ENCODE results near the gene C6orf120. TPM values are rescaled to one million over a fixed set of nuclear protein-coding genes. Genes with fewer than 3 reads are reported as not detected.

C6orf120 gene
- total and polyA plus RNA-seq, 2 of the 13 experiments (the other 11 are each of a cell fraction or from before 2014, with no cell fraction given): 21.7 to 29.9 TPM

DNA sequence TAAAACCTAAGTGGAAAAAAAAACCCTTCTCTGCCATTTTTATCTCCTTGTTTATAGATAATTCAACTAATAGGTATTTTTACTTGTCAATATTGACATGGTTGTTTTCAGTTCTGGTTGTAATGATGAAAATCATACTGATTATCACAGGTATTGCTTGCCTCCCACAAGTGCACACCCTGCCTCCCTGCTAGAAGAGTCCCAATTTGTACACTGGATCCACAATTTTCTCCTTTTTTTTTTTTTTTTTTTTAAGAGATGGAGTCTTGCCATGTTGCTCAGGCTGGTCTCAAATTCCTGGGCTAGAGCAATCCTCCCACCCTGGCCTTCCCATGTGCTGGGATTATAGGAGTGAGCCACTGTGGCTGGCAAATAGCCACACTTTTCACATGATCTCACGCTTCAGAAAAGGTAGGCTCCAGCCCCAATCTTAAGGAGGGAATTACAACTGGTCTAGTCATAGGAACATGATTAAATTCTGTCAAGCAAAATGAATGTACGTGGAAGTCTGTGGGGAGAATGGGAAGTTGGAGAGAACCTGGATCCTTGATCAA is 37.1 kb downstream of the C6orf120 start:
- H3K27me3 ChIP-seq (ENCODE audit: control insufficient read depth in 1 of 2, insufficient read depth in 2 of 2, low read length in 2 of 2): peaks cover 0 to 2% of the 10 kb centered on the region in 2 experiments; a peak in 2 of 5 replicates
- WGBS (ENCODE audit: low lambda C conversion rate): 65% methylated on average over 2 of the region's 2 CpGs
- BruUV-seq (replicated peaks): no TSS peak
- no peak overlapping the region for H3K27ac ChIP-seq (ENCODE audit: extremely low read length, insufficient read depth, low read length)
- no peaks in the 10 kb centered on the region for H3K36me3 ChIP-seq (replicated peaks in 1 of 2; ENCODE audit: control insufficient read depth in 1 of 2, insufficient read depth in 2 of 2, low read length in 2 of 2)
- in situ Hi-C loops (cut with HindIII; ENCODE audit: extremely low pct_ligation_motif_present, low pct_unique_long_range_greater_than_20kb): no loop called here
- no peak for DNase-seq (ENCODE audit: low spot score)
- no peaks in the 10 kb centered on the region for H3K79me2 ChIP-seq (ENCODE audit: insufficient read depth, low read length)
- FAIRE-seq: no peak
- ATAC-seq: no peak
- TF ChIP-seq RARG (CRISPR knock-in tag; IDR thresholded peaks at IDR 0.05; ENCODE audit: low read depth): no peak
- TF ChIP-seq ZNF331 (CRISPR knock-in tag; IDR thresholded peaks at IDR 0.05): no peak
- no peak for TF ChIP-seq ZSCAN31 (CRISPR knock-in tag; IDR thresholded peaks at IDR 0.05; ENCODE audit: low read depth)
- H3K4me1 ChIP-seq (ENCODE audit: insufficient read depth, low read length): no peaks in the 10 kb centered on the region
- POLR2A ChIA-PET: no interaction called here
- CTCF ChIA-PET (ENCODE audit: low intra/inter-chr PET ratio, low total read pairs): no interaction called here
- H2AFZ ChIP-seq (ENCODE audit: low read length): no peak overlapping the region
- H3K4me3 ChIP-seq (replicated peaks in 1 of 3; ENCODE audit: insufficient read depth in 1 of 3, low read depth in 2 of 3, low read length in 3 of 3): no peak overlapping the region
- intact Hi-C loops (cut with micrococcal nuclease; ENCODE audit: unreplicated experiment): no loop called here
- H3K4me2 ChIP-seq (ENCODE audit: low read depth, low read length): no peak overlapping the region
- H3K9me3 ChIP-seq (ENCODE audit: low read length): no peaks in the 10 kb centered on the region
- no peaks in the 10 kb centered on the region for H4K20me1 ChIP-seq (ENCODE audit: insufficient read depth, low read length)
- H3K9ac ChIP-seq (ENCODE audit: insufficient read depth, low read depth, low read length): no peak overlapping the region

DNA sequence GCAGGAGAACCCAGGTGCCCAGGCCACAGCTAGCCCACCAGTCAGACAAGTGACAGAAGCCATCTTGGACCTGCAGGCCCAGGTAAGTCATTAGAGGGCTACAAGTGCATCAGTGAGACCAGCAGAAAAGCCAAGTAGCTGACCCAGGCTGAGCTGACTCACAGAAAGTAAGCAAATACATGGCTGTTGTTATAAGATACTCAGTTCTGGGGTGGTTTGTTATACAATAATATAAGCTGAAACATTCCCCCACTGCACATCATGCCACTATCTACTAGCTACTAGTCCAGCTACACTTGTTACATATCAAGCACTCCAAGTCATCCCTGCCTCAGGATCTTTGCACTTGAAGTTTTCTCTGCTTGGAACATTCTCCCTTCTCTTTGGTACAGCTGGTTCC is 39.4 kb downstream of the C6orf120 start:
- FAIRE-seq (no peak), ATAC-seq (no peak; the same call in none of the 3 replicates), DNase-seq (ENCODE audit: low spot score) (no peak)
- TF ChIP-seq ZFP37 (CRISPR knock-in tag; IDR thresholded peaks at IDR 0.05; ENCODE audit: borderline replicate concordance): no peak
- TF ChIP-seq ZBTB21 (CRISPR knock-in tag; IDR thresholded peaks at IDR 0.05): no peak
- no peak for TF ChIP-seq ZNF510 (CRISPR knock-in tag; IDR thresholded peaks at IDR 0.05; ENCODE audit: low read depth)
- no peak for TF ChIP-seq SAP130 (CRISPR knock-in tag; IDR thresholded peaks at IDR 0.05; ENCODE audit: low read depth)
- TF ChIP-seq PRDM10 (CRISPR knock-in tag; IDR thresholded peaks at IDR 0.05; ENCODE audit: low read depth): no peak
- H3K4me1 ChIP-seq (ENCODE audit: insufficient read depth, low read length): peaks cover 2% of the 10 kb centered on the region; the same call in 1 of the 2 replicates
- H3K27me3 ChIP-seq (ENCODE audit: control insufficient read depth in 1 of 2, insufficient read depth in 2 of 2, low read length in 2 of 2): peaks cover 0 to 2% of the 10 kb centered on the region in 2 experiments; a peak in 2 of 5 replicates
- BruUV-seq (replicated peaks): no TSS peak
- no peak overlapping the region for H2AFZ ChIP-seq (ENCODE audit: low read length)
- intact Hi-C loops (cut with micrococcal nuclease; ENCODE audit: unreplicated experiment) (no loop called here), in situ Hi-C loops (cut with HindIII; ENCODE audit: extremely low pct_ligation_motif_present, low pct_unique_long_range_greater_than_20kb) (no loop called here)
- H3K9ac ChIP-seq (ENCODE audit: insufficient read depth, low read depth, low read length): no peak overlapping the region
- H3K9me3 ChIP-seq (ENCODE audit: low read length): no peaks in the 10 kb centered on the region
- ChIA-PET CTCF (ENCODE audit: low intra/inter-chr PET ratio, low total read pairs) (no interaction called here), POLR2A (interaction anchor here (1.9 to 2.0 kb wide), 2 partner anchors 10 to 16 kb away, joined by 15 to 16 read pairs; partner anchors contain the start of genes DYNLT2 and ERMARD)
- H3K4me3 ChIP-seq (replicated peaks in 1 of 3; ENCODE audit: insufficient read depth in 1 of 3, low read depth in 2 of 3, low read length in 3 of 3): no peak overlapping the region
- no peak overlapping the region for H3K27ac ChIP-seq (ENCODE audit: extremely low read length, insufficient read depth, low read length)
- H3K4me2 ChIP-seq (ENCODE audit: low read depth, low read length): no peak overlapping the region
- H3K36me3 ChIP-seq (replicated peaks in 1 of 2; ENCODE audit: control insufficient read depth in 1 of 2, insufficient read depth in 2 of 2, low read length in 2 of 2): no peaks in the 10 kb centered on the region
- H4K20me1 ChIP-seq (ENCODE audit: insufficient read depth, low read length): no peaks in the 10 kb centered on the region
- no peaks in the 10 kb centered on the region for H3K79me2 ChIP-seq (ENCODE audit: insufficient read depth, low read length)
